Ovary (tissue), 3 donors: ENCODE data around the gene HS1BP3.

Source experiments
- POLR2A ChIP-seq: fragments of 450-650 bp; IDR thresholded peaks from one replicate; pipeline ENCODE4 v1.6.1; 2017; ENCODE audit warnings: antibody characterized with exemption, mild to moderate bottlenecking, moderate library complexity
- TF ChIP-seq, protein P1 (sequence below), 3 donors: fragments of 450-650 bp in 2 of 3; fragments of 200-600 bp in 1 of 3; IDR thresholded peaks; one replicate each; pipeline versions ENCODE4 v1.5.1 to v1.8.0; 2016 to 2022; ENCODE audit warnings: antibody characterized with exemption in 3 of 3, mild to moderate bottlenecking in 1 of 3
- donor health status: DM: no; HTN: no; CAD: no.

GRCh38 chr2:20650393-20650876 lies 463 bp downstream of the HS1BP3 start:
- TF ChIP-seq, protein P1, sequence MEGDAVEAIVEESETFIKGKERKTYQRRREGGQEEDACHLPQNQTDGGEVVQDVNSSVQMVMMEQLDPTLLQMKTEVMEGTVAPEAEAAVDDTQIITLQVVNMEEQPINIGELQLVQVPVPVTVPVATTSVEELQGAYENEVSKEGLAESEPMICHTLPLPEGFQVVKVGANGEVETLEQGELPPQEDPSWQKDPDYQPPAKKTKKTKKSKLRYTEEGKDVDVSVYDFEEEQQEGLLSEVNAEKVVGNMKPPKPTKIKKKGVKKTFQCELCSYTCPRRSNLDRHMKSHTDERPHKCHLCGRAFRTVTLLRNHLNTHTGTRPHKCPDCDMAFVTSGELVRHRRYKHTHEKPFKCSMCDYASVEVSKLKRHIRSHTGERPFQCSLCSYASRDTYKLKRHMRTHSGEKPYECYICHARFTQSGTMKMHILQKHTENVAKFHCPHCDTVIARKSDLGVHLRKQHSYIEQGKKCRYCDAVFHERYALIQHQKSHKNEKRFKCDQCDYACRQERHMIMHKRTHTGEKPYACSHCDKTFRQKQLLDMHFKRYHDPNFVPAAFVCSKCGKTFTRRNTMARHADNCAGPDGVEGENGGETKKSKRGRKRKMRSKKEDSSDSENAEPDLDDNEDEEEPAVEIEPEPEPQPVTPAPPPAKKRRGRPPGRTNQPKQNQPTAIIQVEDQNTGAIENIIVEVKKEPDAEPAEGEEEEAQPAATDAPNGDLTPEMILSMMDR (IDR thresholded peaks at IDR 0.05): no peak
- no peak for TF ChIP-seq POLR2A
